GM12878 (cell line): ENCODE results near the gene HYAL1. TPM values are rescaled to one million over a fixed set of nuclear protein-coding genes. Genes with fewer than 3 reads are reported as not detected.

Experiments used
- BCL11A ChIP-seq: IDR thresholded peaks from 2 replicates; pipeline ENCODE4 v1.6.1; 2011; ENCODE audit warnings: low read depth, low read length
- CBX5 ChIP-seq: sonication (generic); IDR thresholded peaks from 2 replicates; pipeline ENCODE4 v1.6.1; 2016; ENCODE audit warnings: low read depth, moderate library complexity, mild to moderate bottlenecking, inconsistent platforms
- CEBPB ChIP-seq, 2 experiments: fragments of 150-350 bp in 1 of 2; IDR thresholded peaks; 2 replicates each; pipeline ENCODE4 v1.6.1; 2012 to 2014; ENCODE audit warnings: low read depth in 2 of 2, low read length in 2 of 2, borderline replicate concordance in 1 of 2, inconsistent platforms in 1 of 2
- E4F1 ChIP-seq: fragments of 450-650 bp; IDR thresholded peaks from 2 replicates; pipeline ENCODE4 v1.6.1; 2018; ENCODE audit warnings: borderline replicate concordance, mild to moderate bottlenecking; ENCODE audit not compliant: partially characterized antibody
- TCF7 ChIP-seq: IDR thresholded peaks from 2 replicates; pipeline ENCODE4 v1.6.1; 2014; ENCODE audit warnings: antibody characterized with exemption, borderline replicate concordance
- polyA plus RNA-seq, 11 experiments: library from polyadenylated mRNA; depleted of rRNA in 4 of 11; unstranded in 6 of 11; stranded (reverse) in 5 of 11; fragments of >200 nt; fragmentation: Nextera tagmentation in 4 of 11; fragmentation: Illumina TruSeq in 1 of 11; extraction: Ambion mirVana in 4 of 11; extraction: Trizol in 1 of 11; gene quantifications; 1 replicate in 1 of 11; 2 replicates in 10 of 11; pipeline versions ENCODE4 v1.2.1 to v1.2.3, GENCODE V29; 2011 to 2016; ENCODE audit warnings: inconsistent platforms in 2 of 11, missing spikeins in 2 of 11, low read depth in 1 of 11
- total RNA-seq, 4 experiments: library from RNA; depleted of rRNA in 3 of 4; stranded (reverse); fragments of >200 nt in 3 of 4; fragmentation: Illumina TruSeq in 1 of 4; extraction: Trizol in 1 of 4; gene quantifications; 2 replicates each; pipeline versions ENCODE4 v1.2.1 to v1.2.3, GENCODE V29; 2013 to 2021
- TF ChIP-seq, protein P1 (sequence below): fragments of 450-650 bp; IDR thresholded peaks from 2 replicates; pipeline ENCODE4 v1.6.1; 2016; ENCODE audit warnings: mild to moderate bottlenecking, moderate library complexity, borderline replicate concordance
- TF ChIP-seq, protein P2 (sequence below): fragments of 450-650 bp; conservative IDR thresholded peaks from 2 replicates; pipeline ENCODE4 v1.6.1; 2017; ENCODE audit warnings: mild to moderate bottlenecking, moderate library complexity

The HYAL1 gene
- total and polyA plus RNA-seq, 10 of the 15 experiments (the other 5 are each of a cell fraction or from before 2014, with no cell fraction given), result 0.04 to 0.55 (median 0.18) TPM; not detected in 2

- TF ChIP-seq, protein P1, sequence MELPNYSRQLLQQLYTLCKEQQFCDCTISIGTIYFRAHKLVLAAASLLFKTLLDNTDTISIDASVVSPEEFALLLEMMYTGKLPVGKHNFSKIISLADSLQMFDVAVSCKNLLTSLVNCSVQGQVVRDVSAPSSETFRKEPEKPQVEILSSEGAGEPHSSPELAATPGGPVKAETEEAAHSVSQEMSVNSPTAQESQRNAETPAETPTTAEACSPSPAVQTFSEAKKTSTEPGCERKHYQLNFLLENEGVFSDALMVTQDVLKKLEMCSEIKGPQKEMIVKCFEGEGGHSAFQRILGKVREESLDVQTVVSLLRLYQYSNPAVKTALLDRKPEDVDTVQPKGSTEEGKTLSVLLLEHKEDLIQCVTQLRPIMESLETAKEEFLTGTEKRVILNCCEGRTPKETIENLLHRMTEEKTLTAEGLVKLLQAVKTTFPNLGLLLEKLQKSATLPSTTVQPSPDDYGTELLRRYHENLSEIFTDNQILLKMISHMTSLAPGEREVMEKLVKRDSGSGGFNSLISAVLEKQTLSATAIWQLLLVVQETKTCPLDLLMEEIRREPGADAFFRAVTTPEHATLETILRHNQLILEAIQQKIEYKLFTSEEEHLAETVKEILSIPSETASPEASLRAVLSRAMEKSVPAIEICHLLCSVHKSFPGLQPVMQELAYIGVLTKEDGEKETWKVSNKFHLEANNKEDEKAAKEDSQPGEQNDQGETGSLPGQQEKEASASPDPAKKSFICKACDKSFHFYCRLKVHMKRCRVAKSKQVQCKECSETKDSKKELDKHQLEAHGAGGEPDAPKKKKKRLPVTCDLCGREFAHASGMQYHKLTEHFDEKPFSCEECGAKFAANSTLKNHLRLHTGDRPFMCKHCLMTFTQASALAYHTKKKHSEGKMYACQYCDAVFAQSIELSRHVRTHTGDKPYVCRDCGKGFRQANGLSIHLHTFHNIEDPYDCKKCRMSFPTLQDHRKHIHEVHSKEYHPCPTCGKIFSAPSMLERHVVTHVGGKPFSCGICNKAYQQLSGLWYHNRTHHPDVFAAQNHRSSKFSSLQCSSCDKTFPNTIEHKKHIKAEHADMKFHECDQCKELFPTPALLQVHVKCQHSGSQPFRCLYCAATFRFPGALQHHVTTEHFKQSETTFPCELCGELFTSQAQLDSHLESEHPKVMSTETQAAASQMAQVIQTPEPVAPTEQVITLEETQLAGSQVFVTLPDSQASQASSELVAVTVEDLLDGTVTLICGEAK, result peak; percentile 52; the same call in 1 of the 2 replicates
- TF ChIP-seq CBX5 (no peak), CEBPB (IDR thresholded peaks at IDR 0.05; ENCODE audit: borderline replicate concordance in 1 of 2, low read depth in 2 of 2, low read length in 2 of 2) (no peak), E4F1 (no peak), BCL11A (no peak), TCF7 (no peak)
- TF ChIP-seq, protein P2, sequence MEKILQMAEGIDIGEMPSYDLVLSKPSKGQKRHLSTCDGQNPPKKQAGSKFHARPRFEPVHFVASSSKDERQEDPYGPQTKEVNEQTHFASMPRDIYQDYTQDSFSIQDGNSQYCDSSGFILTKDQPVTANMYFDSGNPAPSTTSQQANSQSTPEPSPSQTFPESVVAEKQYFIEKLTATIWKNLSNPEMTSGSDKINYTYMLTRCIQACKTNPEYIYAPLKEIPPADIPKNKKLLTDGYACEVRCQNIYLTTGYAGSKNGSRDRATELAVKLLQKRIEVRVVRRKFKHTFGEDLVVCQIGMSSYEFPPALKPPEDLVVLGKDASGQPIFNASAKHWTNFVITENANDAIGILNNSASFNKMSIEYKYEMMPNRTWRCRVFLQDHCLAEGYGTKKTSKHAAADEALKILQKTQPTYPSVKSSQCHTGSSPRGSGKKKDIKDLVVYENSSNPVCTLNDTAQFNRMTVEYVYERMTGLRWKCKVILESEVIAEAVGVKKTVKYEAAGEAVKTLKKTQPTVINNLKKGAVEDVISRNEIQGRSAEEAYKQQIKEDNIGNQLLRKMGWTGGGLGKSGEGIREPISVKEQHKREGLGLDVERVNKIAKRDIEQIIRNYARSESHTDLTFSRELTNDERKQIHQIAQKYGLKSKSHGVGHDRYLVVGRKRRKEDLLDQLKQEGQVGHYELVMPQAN, result peak; percentile 70; the same call in 1 of the 2 replicates
These were observed 37.3 kb upstream of the HYAL1 start, which contains the start of gene RASSF1 (continued) for GRCh38 chr3:50340448-50341329.
